ENCODE data around the gene OPCML. TPM values are rescaled to one million over a fixed set of nuclear protein-coding genes. Genes with fewer than 3 reads are reported as not detected.

The OPCML gene
- total RNA-seq, 1 experiment from 2014 or later = not detected

- no peak for ATAC-seq
- intact Hi-C loops (cut with micrococcal nuclease; ENCODE audit: unreplicated experiment) = no loop called here
- POLR2A ChIA-PET = no interaction called here
- TF ChIP-seq CTCF (IDR thresholded peaks at IDR 0.05) = no peak
- no peak for TF ChIP-seq TCF7L2 (IDR thresholded peaks at IDR 0.05; ENCODE audit: low read depth, low read length)
- TF ChIP-seq SIN3A (IDR thresholded peaks at IDR 0.05; ENCODE audit: borderline replicate concordance, insufficient read depth, low read depth, low read length) = no peak
- no peak for TF ChIP-seq REST (IDR thresholded peaks at IDR 0.05; ENCODE audit: insufficient read depth in 1 of 2, low read depth in 2 of 2, low read length in 1 of 2)
- no peak for TF ChIP-seq POLR2AphosphoS5 (IDR thresholded peaks at IDR 0.05; ENCODE audit: low read depth, low read length)
- in situ Hi-C loops (cut with HindIII; ENCODE audit: low pct_unique_long_range_greater_than_20kb, low sequenced_read_pairs) = no loop called here
- H3K27ac ChIP-seq (ENCODE audit: low read length) = no peak overlapping the region
- H3K9me3 ChIP-seq (ENCODE audit: control insufficient read depth, insufficient read depth, low read depth, low read length) = no peaks in the 10 kb centered on the region
- no peaks in the 10 kb centered on the region for H3K36me3 ChIP-seq (ENCODE audit: control insufficient read depth, insufficient read depth, low read length)
- DNase-seq (ENCODE audit: low read depth, low spot score) = no peak
- no peak overlapping the region for H3K4me3 ChIP-seq (ENCODE audit: low read depth in 2 of 2, low read length in 2 of 2)
- CTCF ChIA-PET = no interaction called here
- BruUV-seq (replicated peaks) = no TSS peak
- H3K27me3 ChIP-seq (ENCODE audit: control insufficient read depth, insufficient read depth, low read length) = peaks cover 19% of the 10 kb centered on the region
- H3K4me1 ChIP-seq (ENCODE audit: control insufficient read depth, insufficient read depth, low read length) = no peaks in the 10 kb centered on the region
Measured at GRCh38 chr11:133046252-133046651, 486.0 kb downstream of the OPCML start.

GRCh38 chr11:133041928-133042882 is 490.1 kb downstream of the OPCML start:
- Histone ChIP-seq H3K9me3 (ENCODE audit: control insufficient read depth, insufficient read depth, low read depth, low read length) (no peaks in the 10 kb centered on the region), H3K27ac (ENCODE audit: low read length) (no peak overlapping the region), H3K27me3 (ENCODE audit: control insufficient read depth, insufficient read depth, low read length) (peaks cover 20% of the 10 kb centered on the region), H3K4me3 (ENCODE audit: low read depth in 2 of 2, low read length in 2 of 2) (no peak overlapping the region), H3K4me1 (ENCODE audit: control insufficient read depth, insufficient read depth, low read length) (no peaks in the 10 kb centered on the region), H3K36me3 (ENCODE audit: control insufficient read depth, insufficient read depth, low read length) (no peaks in the 10 kb centered on the region)
- no peak for DNase-seq (ENCODE audit: low read depth, low spot score)
- intact Hi-C loops (cut with micrococcal nuclease; ENCODE audit: unreplicated experiment) = no loop called here
- ChIA-PET POLR2A (no interaction called here), CTCF (no interaction called here)
- ATAC-seq = no peak
- BruUV-seq (replicated peaks) = no TSS peak
- in situ Hi-C loops (cut with HindIII; ENCODE audit: low pct_unique_long_range_greater_than_20kb, low sequenced_read_pairs) = no loop called here
- TF ChIP-seq REST (IDR thresholded peaks at IDR 0.05; ENCODE audit: insufficient read depth in 1 of 2, low read depth in 2 of 2, low read length in 1 of 2) (no peak), POLR2AphosphoS5 (IDR thresholded peaks at IDR 0.05; ENCODE audit: low read depth, low read length) (no peak), CTCF (IDR thresholded peaks at IDR 0.05) (no peak), TCF7L2 (IDR thresholded peaks at IDR 0.05; ENCODE audit: low read depth, low read length) (no peak), SIN3A (IDR thresholded peaks at IDR 0.05; ENCODE audit: borderline replicate concordance, insufficient read depth, low read depth, low read length) (no peak)
